Loucy (cell line): ENCODE measurements around the gene PET117.

Experiments used
- CTCF ChIP-seq: fragments of 200-600 bp; sonication (generic); conservative IDR thresholded peaks from 2 replicates; pipeline ENCODE4 v1.5.1; 2014; ENCODE audit warnings: mild to moderate bottlenecking, antibody characterized with exemption, low read length
- EZH2phosphoT487 ChIP-seq: fragments of 200-600 bp; IDR thresholded peaks from 2 replicates; pipeline ENCODE4 v1.6.1; 2018; ENCODE audit warnings: antibody characterized with exemption, mild to moderate bottlenecking, moderate library complexity, borderline replicate concordance

- TF ChIP-seq CTCF, result no peak
- no peak for TF ChIP-seq EZH2phosphoT487
Measured at GRCh38 chr20:18133962-18134361, 3.7 kb upstream of the PET117 start.
